T1000 (cell line): ENCODE measurements around the gene FMC1.

Source experiments
- DNase-seq: peaks from one replicate; lab custom pipeline; 2025; ENCODE audit warnings: mixed read lengths; lab: John Stamatoyannopoulos, UW

FMC1 gene

DNA sequence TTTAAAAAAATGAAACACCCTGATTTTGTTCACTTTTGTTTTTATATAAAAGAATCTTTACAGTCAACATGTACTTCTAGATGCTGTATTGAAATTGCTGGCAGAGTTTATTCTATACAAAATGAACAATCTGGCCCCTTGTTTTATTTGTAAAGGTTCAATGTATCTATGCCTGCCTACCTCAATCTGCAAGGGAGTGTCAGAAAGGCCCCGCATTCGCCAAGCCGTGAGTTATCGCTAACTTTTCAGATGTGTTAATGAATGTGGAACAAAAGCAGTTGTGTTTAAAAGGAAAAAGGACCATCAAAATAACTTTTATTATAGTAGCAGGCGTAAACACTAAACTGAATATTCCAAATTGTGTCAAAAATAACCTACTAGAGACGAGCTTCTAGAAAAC is 33.1 kb downstream of the FMC1 start:
- no peak for DNase-seq

DNA sequence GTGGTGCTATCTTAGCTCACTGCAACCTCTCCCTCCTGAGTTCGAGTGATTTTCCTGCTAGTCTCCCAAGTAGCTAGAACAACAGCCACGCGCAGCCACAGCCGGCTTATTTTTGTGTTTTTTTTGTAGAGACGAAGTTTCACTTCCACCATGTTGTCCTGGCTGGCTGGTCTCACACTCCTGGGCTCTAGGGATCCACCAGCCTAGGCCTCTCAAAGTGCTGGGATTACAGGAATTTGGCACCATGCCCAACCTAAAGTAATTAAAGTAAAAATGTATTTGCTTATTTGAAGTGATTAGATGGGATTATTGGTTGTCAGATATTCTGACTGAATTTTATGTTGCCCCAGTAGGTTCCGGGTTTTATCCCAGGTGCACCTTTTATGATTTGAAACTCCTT is 41.3 kb downstream of the FMC1 start:
- DNase-seq = no peak

DNA sequence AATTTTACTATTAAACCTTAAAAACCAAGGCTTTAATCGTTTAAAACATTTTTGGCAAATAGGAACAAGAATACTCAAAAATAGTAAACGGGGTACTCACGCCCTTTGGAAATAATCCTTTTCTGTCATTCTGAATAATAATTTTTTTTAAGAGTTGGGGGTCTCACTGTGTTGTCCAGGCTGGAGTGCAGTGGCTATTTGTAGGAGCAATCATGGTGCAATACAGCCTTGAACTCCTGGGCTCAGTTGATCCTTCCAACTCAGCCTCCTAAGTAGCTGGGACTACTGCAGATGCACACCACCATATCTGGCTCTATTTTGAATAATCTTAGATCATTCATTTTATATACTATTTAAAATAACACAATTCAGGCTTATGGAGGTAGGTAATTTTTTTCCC is 43.5 kb downstream of the FMC1 start:
- no peak for DNase-seq

GRCh38 chr7:139387594-139387993 is 46.5 kb downstream of the FMC1 start:
- no peak for DNase-seq

- DNase-seq = no peak
Measured at GRCh38 chr7:139389091-139389490, 48.0 kb downstream of the FMC1 start.

DNA sequence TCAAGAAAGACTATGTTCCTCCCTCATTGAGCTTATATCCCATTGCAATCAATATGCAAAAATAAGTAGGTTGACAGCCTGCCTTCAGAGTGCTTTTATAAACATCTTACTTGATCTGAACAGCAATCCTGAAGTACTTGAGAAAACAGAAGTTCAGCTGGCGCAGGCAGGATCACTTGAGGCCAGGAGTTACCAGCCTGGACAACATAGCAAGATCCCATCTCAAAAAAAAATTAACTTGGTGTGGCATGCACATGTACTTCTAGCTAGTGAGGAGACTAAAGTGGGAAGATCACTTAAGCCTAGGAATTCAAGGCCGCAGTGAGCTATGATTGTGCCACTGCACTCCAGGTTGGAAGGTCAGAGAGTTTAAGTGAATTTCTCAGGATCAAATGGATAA is 48.6 kb downstream of the FMC1 start:
- no peak for DNase-seq

DNA sequence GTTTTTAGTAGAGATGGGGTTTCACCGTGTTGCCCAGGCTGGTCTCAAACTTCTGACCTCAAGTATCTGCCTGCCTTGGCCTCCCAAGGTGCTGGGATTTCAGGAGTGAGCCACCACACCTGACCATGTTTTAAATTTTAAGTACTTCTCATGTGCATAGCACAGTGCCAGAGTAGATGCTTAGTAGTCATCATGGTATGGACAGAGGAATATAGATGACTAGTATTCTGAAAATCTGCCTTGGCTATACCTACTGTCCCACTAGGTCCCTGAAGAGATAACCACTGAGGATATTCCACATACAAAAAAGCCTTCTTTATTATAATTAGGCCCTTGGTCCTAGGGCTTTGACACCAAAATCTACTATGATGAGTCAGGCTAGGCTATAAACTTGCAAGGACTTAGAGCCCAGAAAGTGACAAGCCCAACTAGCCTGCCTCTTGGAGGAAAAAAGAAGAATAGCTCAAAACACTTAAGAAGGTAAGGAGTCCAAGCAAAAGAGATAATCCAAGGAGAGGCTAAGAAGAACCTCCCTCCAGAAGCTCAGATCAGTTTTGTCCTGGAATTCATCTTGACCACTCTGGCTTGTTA is 52.6 kb downstream of the FMC1 start:
- DNase-seq = no peak

DNA sequence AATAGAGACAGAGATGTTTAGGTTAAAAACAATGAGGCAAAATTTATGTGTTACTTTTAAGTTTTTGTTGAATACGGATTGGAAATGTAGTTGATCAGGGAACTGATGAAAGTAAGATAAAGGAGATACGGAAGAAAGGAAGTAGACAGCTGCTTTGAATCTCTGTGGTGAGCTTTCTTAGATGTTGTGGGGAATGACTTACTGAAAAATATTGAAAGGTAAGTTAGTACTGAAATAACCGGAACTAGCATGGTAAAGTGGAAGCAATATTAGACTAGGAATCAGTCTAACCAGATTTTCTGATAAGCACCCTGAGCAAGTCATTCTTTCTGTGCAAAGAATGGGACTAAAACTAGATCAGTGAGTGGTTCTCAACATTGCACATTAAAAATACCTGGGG is 53.4 kb downstream of the FMC1 start:
- no peak for DNase-seq
